Endothelial cell of umbilical vein (primary cell): ENCODE data around the gene EMP3. TPM values are rescaled to one million over a fixed set of nuclear protein-coding genes. Genes with fewer than 3 reads are reported as not detected.

Source experiments
- BruUV-seq: library from RNA; stranded (reverse); fragments of 400-500 nt; replicated peaks from 2 replicates; lab custom pipeline; 2021; lab: Mats Ljungman, UMichigan
- CTCF ChIA-PET: fragments of 300-600, 350-600 bp; sonication (Branson Sonifier 250); formaldehyde crosslinking; loops from one replicate; lab custom pipeline; 2021; ENCODE audit warnings: antibody characterized with exemption, inconsistent platforms; lab: Charles Lee
- POLR2A ChIA-PET: fragments of 300-600, 350-600 bp; sonication (Branson Sonifier 250); formaldehyde crosslinking; loops from one replicate; lab custom pipeline; 2021; ENCODE audit warnings: antibody characterized with exemption, inconsistent platforms; lab: Charles Lee
- DNase-seq: peaks from one replicate; pipeline ENCODE4 v3.0.0-alpha.2; 2011; ENCODE audit warnings: low read depth, low spot score
- FAIRE-seq: peaks from 2 replicates; lab custom pipeline; 2011; peaks lifted over from hg19 to GRCh38; lab: Jason Lieb, UNC
- H2AFZ ChIP-seq: 2 replicates; pipeline ENCODE4 v1.6.0; 2012; ENCODE audit warnings: low read depth, low read length, control low read depth, inconsistent platforms
- H3K27ac ChIP-seq: 2 replicates; pipeline ENCODE4 v1.5.1; 2011; ENCODE audit warnings: low read depth, mild to moderate bottlenecking, control low read depth, low read length, moderate library complexity; ENCODE audit not compliant: insufficient read depth
- H3K27me3 ChIP-seq, 2 experiments: 2 replicates each; pipeline versions ENCODE4 v1.6.0 to v1.6.1; 2011; ENCODE audit warnings: low read length in 2 of 2, mixed read lengths in 1 of 2; ENCODE audit not compliant: control insufficient read depth in 2 of 2, insufficient read depth in 2 of 2
- H3K36me3 ChIP-seq, 2 experiments: 2 replicates in 1 of 2; 3 replicates in 1 of 2; pipeline ENCODE4 v1.5.1; 2011; ENCODE audit warnings: low read length in 2 of 2, mild to moderate bottlenecking in 1 of 2, moderate library complexity in 1 of 2; ENCODE audit not compliant: control insufficient read depth in 2 of 2, insufficient read depth in 2 of 2; ENCODE audit errors: extremely low read depth in 1 of 2
- H3K4me1 ChIP-seq: 3 replicates; pipeline ENCODE4 v1.5.1; 2011; ENCODE audit warnings: mild to moderate bottlenecking, low read length; ENCODE audit not compliant: control insufficient read depth, insufficient read depth; ENCODE audit errors: extremely low read depth
- H3K4me2 ChIP-seq: 2 replicates; pipeline ENCODE4 v1.6.1; 2011; ENCODE audit warnings: low read length, control low read depth, mixed read lengths; ENCODE audit not compliant: insufficient read depth
- H3K4me3 ChIP-seq, 3 experiments: fragments of 200-600 bp in 1 of 3; sonication (generic), shearing (Covaris generic) in 1 of 3; replicated peaks in 1 of 3; 2 replicates each; pipeline ENCODE4 v1.5.1; 2011 to 2016; ENCODE audit warnings: control low read depth in 3 of 3, low read length in 3 of 3, mild to moderate bottlenecking in 2 of 3, inconsistent platforms in 1 of 3, low read depth in 1 of 3, moderate library complexity in 1 of 3; ENCODE audit not compliant: insufficient read depth in 1 of 3
- H3K79me2 ChIP-seq: 2 replicates; pipeline ENCODE4 v1.6.0; 2012; ENCODE audit warnings: low read length, inconsistent platforms; ENCODE audit not compliant: control insufficient read depth, insufficient read depth
- H3K9ac ChIP-seq: replicated peaks from 2 replicates; pipeline ENCODE3; 2011; ENCODE audit warnings: low read length, control low read depth; ENCODE audit not compliant: insufficient read depth; ENCODE audit errors: extremely low read depth
- H3K9me1 ChIP-seq: replicated peaks from 3 replicates; pipeline ENCODE4 v1.6.0; 2011; ENCODE audit warnings: mild to moderate bottlenecking, low read length; ENCODE audit not compliant: control insufficient read depth, insufficient read depth; ENCODE audit errors: extremely low read depth
- H3K9me3 ChIP-seq: replicated peaks from 2 replicates; pipeline ENCODE4 v1.5.1; 2012; ENCODE audit warnings: low read length, inconsistent platforms; ENCODE audit not compliant: control insufficient read depth, insufficient read depth
- H4K20me1 ChIP-seq: replicated peaks from 2 replicates; pipeline ENCODE3; 2011; ENCODE audit warnings: mild to moderate bottlenecking, low read length; ENCODE audit not compliant: control insufficient read depth, insufficient read depth; ENCODE audit errors: extremely low read depth
- EZH2 ChIP-seq: IDR thresholded peaks from 2 replicates; pipeline ENCODE4 v1.6.1; 2012; ENCODE audit warnings: borderline replicate concordance, low read depth, mild to moderate bottlenecking, moderate library complexity, low read length, inconsistent platforms; ENCODE audit not compliant: severe bottlenecking
- FOS ChIP-seq: IDR thresholded peaks from 2 replicates; pipeline ENCODE4 v1.6.1; 2011; ENCODE audit warnings: mild to moderate bottlenecking, low read length, moderate library complexity, borderline replicate concordance; ENCODE audit not compliant: insufficient read depth
- GATA2 ChIP-seq: IDR thresholded peaks from 2 replicates; pipeline ENCODE4 v1.7.0; 2011; ENCODE audit warnings: low read depth, mild to moderate bottlenecking, moderate library complexity, mixed read lengths, low read length; ENCODE audit not compliant: insufficient read length, insufficient read depth
- JUN ChIP-seq: IDR thresholded peaks from 2 replicates; pipeline ENCODE4 v1.6.1; 2011; ENCODE audit warnings: borderline replicate concordance, low read depth; ENCODE audit not compliant: insufficient read length, insufficient read depth
- MAX ChIP-seq: IDR thresholded peaks from 2 replicates; pipeline ENCODE4 v1.6.1; 2011; ENCODE audit not compliant: insufficient read depth, insufficient read length
- MYC ChIP-seq: IDR thresholded peaks from one replicate; pipeline ENCODE4 v1.6.1; 2011; ENCODE audit warnings: mild to moderate bottlenecking, low read depth, low read length
- POLR2A ChIP-seq: IDR thresholded peaks from 2 replicates; pipeline ENCODE4 v1.6.1; 2012; ENCODE audit warnings: low read depth, mild to moderate bottlenecking, control low read depth, low read length
- POLR2AphosphoS5 ChIP-seq: IDR thresholded peaks from 2 replicates; pipeline ENCODE4 v1.6.1; 2012; ENCODE audit warnings: low read depth, mild to moderate bottlenecking, control low read depth, low read length, moderate library complexity; ENCODE audit not compliant: insufficient read depth
- dilution Hi-C: fragments of 300-500 bp; cut with MboI; formaldehyde crosslinking; loops from one replicate; pipeline ENCODE4 v1.15.0; 2019; ENCODE audit warnings: low sequenced_read_pairs; ENCODE audit not compliant: extremely low pct_ligation_motif_present
- intact Hi-C: fragments of 100-400 bp; cut with micrococcal nuclease; formaldehyde crosslinking; loops from one replicate; pipeline ENCODE4 v1.10.0; 2022
- polyA plus RNA-seq, 4 experiments: library from polyadenylated mRNA; depleted of rRNA in 3 of 4; stranded (reverse) in 3 of 4; unstranded in 1 of 4; fragments of >200 nt; gene quantifications; 2 replicates each; pipeline versions ENCODE4 v1.2.1 to v1.2.3, GENCODE V29; 2011 to 2012; ENCODE audit warnings: missing spikeins in 1 of 4
- total RNA-seq: library from RNA; stranded (reverse); gene quantifications from 2 replicates; pipeline ENCODE4 v1.2.3, GENCODE V29; 2021
- TF ChIP-seq, protein P1 (sequence below), 2 donors: IDR thresholded peaks; 1 replicate in 1 of 2; 2 replicates in 1 of 2; pipeline ENCODE4 v1.5.1; 2011; ENCODE audit warnings: low read length in 2 of 2, mild to moderate bottlenecking in 2 of 2, moderate library complexity in 2 of 2, control low read depth in 1 of 2, inconsistent platforms in 1 of 2, low read depth in 1 of 2; ENCODE audit not compliant: insufficient read depth in 1 of 2; ENCODE audit errors: extremely low read depth in 1 of 2

Gene EMP3
- total and polyA plus RNA-seq, 2 donors (not counting 3 experiments of a cell fraction or from before 2014, with no cell fraction given) = 127 to 406 TPM

- BruUV-seq = no TSS peak
- FAIRE-seq = no peak
These were observed 15.6 kb downstream of the EMP3 start for GRCh38 chr19:48340995-48341394.

More at GRCh38 chr19:48340995-48341394, 15.6 kb downstream of the EMP3 start:
- Histone ChIP-seq H3K4me2 (no peak overlapping the region), H3K27ac (no peak overlapping the region), H3K9me3 (no peaks in the 10 kb centered on the region), H3K36me3 (no peaks in the 10 kb centered on the region), H3K4me1 (no peaks in the 10 kb centered on the region), H3K79me2 (no peaks in the 10 kb centered on the region), H2AFZ (no peak overlapping the region), H3K9me1 (no peaks in the 10 kb centered on the region), H3K9ac (no peak overlapping the region), H3K27me3 (no peaks in the 10 kb centered on the region), H4K20me1 (no peaks in the 10 kb centered on the region), H3K4me3 (no peak overlapping the region)
- dilution Hi-C loops = no loop called here
- DNase-seq = no peak
- ChIA-PET CTCF (interaction anchor here (0.6 to 1.3 kb wide), 4 partner anchors 10 to 153 kb away, joined by 3 to 5 read pairs (median 4); a partner anchor contains a TSS), POLR2A (no interaction called here)
- TF ChIP-seq POLR2A = no peak
- no peak for TF ChIP-seq MAX
- no peak for TF ChIP-seq FOS
- TF ChIP-seq, protein P1, sequence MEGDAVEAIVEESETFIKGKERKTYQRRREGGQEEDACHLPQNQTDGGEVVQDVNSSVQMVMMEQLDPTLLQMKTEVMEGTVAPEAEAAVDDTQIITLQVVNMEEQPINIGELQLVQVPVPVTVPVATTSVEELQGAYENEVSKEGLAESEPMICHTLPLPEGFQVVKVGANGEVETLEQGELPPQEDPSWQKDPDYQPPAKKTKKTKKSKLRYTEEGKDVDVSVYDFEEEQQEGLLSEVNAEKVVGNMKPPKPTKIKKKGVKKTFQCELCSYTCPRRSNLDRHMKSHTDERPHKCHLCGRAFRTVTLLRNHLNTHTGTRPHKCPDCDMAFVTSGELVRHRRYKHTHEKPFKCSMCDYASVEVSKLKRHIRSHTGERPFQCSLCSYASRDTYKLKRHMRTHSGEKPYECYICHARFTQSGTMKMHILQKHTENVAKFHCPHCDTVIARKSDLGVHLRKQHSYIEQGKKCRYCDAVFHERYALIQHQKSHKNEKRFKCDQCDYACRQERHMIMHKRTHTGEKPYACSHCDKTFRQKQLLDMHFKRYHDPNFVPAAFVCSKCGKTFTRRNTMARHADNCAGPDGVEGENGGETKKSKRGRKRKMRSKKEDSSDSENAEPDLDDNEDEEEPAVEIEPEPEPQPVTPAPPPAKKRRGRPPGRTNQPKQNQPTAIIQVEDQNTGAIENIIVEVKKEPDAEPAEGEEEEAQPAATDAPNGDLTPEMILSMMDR (IDR thresholded peaks at IDR 0.05; ENCODE audit: extremely low read depth in 1 of 2, insufficient read depth in 1 of 2, low read depth in 1 of 2, low read length in 2 of 2) = no peak
- no peak for TF ChIP-seq GATA2
- TF ChIP-seq POLR2AphosphoS5 = no peak
- TF ChIP-seq EZH2 = no peak
- TF ChIP-seq MYC = no peak
- no peak for TF ChIP-seq JUN
- intact Hi-C loops = no loop called here
